Neuronal stem cell (in vitro differentiated cells): Measurements from ENCODE around the gene ARFGEF3.
"Not testable (repeated sequence)": the region's sequence is repeated elsewhere in the genome, so short reads cannot be mapped to it uniquely, and the experiment has no call there.

Experiments used
- DNase-seq: peaks from one replicate; pipeline ENCODE4 v3.0.0-alpha.2; 2013; ENCODE audit warnings: low spot score
- H2AFZ ChIP-seq: one replicate; pipeline ENCODE4 v1.6.1; 2013; ENCODE audit warnings: mild to moderate bottlenecking, low read length, inconsistent platforms
- H2AK5ac ChIP-seq: 2 replicates; pipeline ENCODE4 v1.6.1; 2013; ENCODE audit warnings: low read depth, mild to moderate bottlenecking, inconsistent platforms, low read length, moderate library complexity, mixed read lengths
- H2BK120ac ChIP-seq: 2 replicates; pipeline ENCODE4 v1.6.1; 2013; ENCODE audit warnings: low read depth, mild to moderate bottlenecking, inconsistent platforms, low read length, moderate library complexity, mixed read lengths
- H2BK12ac ChIP-seq: one replicate; pipeline ENCODE4 v1.6.1; 2013; ENCODE audit warnings: low read length, inconsistent platforms
- H2BK15ac ChIP-seq: 2 replicates; pipeline ENCODE4 v1.6.1; 2013; ENCODE audit warnings: mild to moderate bottlenecking, low read length, inconsistent platforms, mixed read lengths
- H2BK5ac ChIP-seq: one replicate; pipeline ENCODE4 v1.6.1; 2013; ENCODE audit warnings: inconsistent platforms, mild to moderate bottlenecking, low read length, moderate library complexity
- H3K14ac ChIP-seq: one replicate; pipeline ENCODE4 v1.6.1; 2013; ENCODE audit warnings: low read length, inconsistent platforms
- H3K18ac ChIP-seq: 2 replicates; pipeline ENCODE4 v1.6.1; 2013; ENCODE audit warnings: low read length, inconsistent platforms
- H3K23ac ChIP-seq: 2 replicates; pipeline ENCODE4 v1.6.1; 2013; ENCODE audit warnings: low read depth, mild to moderate bottlenecking, mixed read lengths, low read length, inconsistent platforms; ENCODE audit not compliant: poor library complexity
- H3K27ac ChIP-seq: replicated peaks from 3 replicates; pipeline ENCODE4 v1.5.1; 2013; ENCODE audit warnings: low read length, inconsistent platforms
- H3K27me3 ChIP-seq, 3 experiments: 2 replicates each; pipeline ENCODE4 v1.6.1; 2013; ENCODE audit warnings: low read length in 3 of 3, mild to moderate bottlenecking in 2 of 3, inconsistent platforms in 1 of 3, low read depth in 1 of 3, mixed read lengths in 1 of 3, moderate library complexity in 1 of 3; ENCODE audit not compliant: control insufficient read depth in 3 of 3, insufficient read depth in 3 of 3
- H3K36me3 ChIP-seq, 2 donors: replicated peaks in 1 of 2; 2 replicates each; pipeline ENCODE4 v1.6.1; 2013; ENCODE audit warnings: low read length in 2 of 2; ENCODE audit not compliant: control insufficient read depth in 2 of 2, insufficient read depth in 2 of 2
- H3K4ac ChIP-seq: 2 replicates; pipeline ENCODE4 v1.6.1; 2013; ENCODE audit warnings: inconsistent platforms, mild to moderate bottlenecking, low read length, moderate library complexity
- H3K4me1 ChIP-seq, 2 donors: 1 replicate in 1 of 2; 2 replicates in 1 of 2; pipeline ENCODE4 v1.6.1; 2013; ENCODE audit warnings: low read length in 2 of 2, low read depth in 1 of 2; ENCODE audit not compliant: control insufficient read depth in 2 of 2, insufficient read depth in 1 of 2
- H3K4me2 ChIP-seq: one replicate; pipeline ENCODE4 v1.6.1; 2013; ENCODE audit warnings: mild to moderate bottlenecking, low read length, inconsistent platforms; ENCODE audit not compliant: insufficient read depth, poor library complexity, severe bottlenecking
- H3K4me3 ChIP-seq, 2 donors: 2 replicates each; pipeline ENCODE4 v1.5.1; 2013; ENCODE audit warnings: low read length in 2 of 2, mild to moderate bottlenecking in 2 of 2, inconsistent platforms in 1 of 2, moderate library complexity in 1 of 2
- H3K79me1 ChIP-seq: one replicate; pipeline ENCODE4 v1.6.1; 2013; ENCODE audit warnings: low read depth, mild to moderate bottlenecking, inconsistent platforms, low read length, moderate library complexity
- H3K9ac ChIP-seq: one replicate; pipeline ENCODE4 v1.6.1; 2013; ENCODE audit warnings: mild to moderate bottlenecking, low read depth, low read length, inconsistent platforms; ENCODE audit not compliant: poor library complexity
- H3K9me3 ChIP-seq, 2 donors: replicated peaks in 1 of 2; 2 replicates each; pipeline versions ENCODE3 to v1.6.1; 2013; ENCODE audit warnings: low read length in 2 of 2, mild to moderate bottlenecking in 2 of 2, inconsistent platforms in 1 of 2, low read depth in 1 of 2, mixed read lengths in 1 of 2, moderate library complexity in 1 of 2; ENCODE audit not compliant: control insufficient read depth in 2 of 2, insufficient read depth in 1 of 2
- H4K8ac ChIP-seq: one replicate; pipeline ENCODE4 v1.6.1; 2013; ENCODE audit warnings: low read depth, mild to moderate bottlenecking, inconsistent platforms, low read length, moderate library complexity
- H4K91ac ChIP-seq: one replicate; pipeline ENCODE4 v1.6.1; 2013; ENCODE audit warnings: low read length, low read depth, mild to moderate bottlenecking, inconsistent platforms; ENCODE audit not compliant: poor library complexity
- WGBS, 2 donors: extraction: QIAGEN DNeasy Blood & Tissue Kit; methylation state at CpG; one replicate each; pipeline ENCODE4 v1.1.7; 2013; ENCODE audit warnings: missing lambda C conversion rate in 2 of 2, mixed read lengths in 1 of 2; ENCODE audit not compliant: insufficient read length in 2 of 2, insufficient replicate concordance in 1 of 2; ENCODE audit errors: extremely low coverage in 2 of 2; 5-methylcytosine and 5-hydroxymethylcytosine counted together

Gene ARFGEF3

DNA sequence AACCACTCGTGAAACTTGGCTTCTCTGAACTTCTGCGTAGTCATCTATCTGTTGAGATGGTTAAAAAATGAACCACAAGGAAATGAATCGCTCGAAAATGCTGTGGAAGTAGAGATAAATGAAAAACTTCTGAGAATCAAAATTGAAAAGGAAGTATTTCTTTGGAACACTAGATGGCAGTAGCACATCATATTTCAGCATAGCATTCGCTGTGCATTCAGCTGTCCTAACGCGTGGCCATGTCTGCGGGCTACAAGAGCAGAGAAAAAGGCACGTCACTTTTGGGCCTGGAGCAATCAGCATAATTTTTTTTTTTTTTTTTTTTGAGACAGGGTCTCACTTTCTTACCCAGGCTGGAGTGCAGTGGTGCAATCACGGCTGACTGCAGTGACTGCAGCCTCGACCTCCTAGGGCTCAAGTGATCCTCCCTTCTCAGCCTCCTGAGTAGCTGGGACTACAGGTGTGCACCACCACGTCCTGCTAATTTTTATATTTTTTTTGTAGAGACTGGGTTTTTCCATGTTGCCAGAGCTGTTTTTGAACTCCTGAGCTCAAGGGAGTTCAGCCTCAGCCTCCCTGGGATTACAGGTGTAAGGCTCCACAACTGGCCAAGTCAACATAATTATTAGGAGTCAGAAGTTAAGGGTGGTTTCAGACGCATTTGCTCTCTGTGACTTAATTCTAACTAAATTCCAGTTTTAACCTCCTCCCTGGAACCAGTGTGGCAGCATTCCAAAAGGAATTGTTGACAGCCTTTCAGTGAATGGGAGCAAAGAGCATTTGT lies 45.7 kb upstream of the ARFGEF3 start:
- Histone ChIP-seq H3K27me3 (peaks cover 0 to 3% (median 0%) of the 10 kb centered on the region in 3 experiments), H3K9ac (no peak overlapping the region), H3K4ac (no peak overlapping the region), H2BK12ac (no peak overlapping the region), H3K27ac (no peak overlapping the region), H3K36me3 (no peaks in the 10 kb centered on the region), H2BK15ac (no peak overlapping the region), H2AK5ac (no peak overlapping the region), H2BK5ac (no peak overlapping the region), H3K9me3 (no peaks in the 10 kb centered on the region), H2BK120ac (no peak overlapping the region), H3K14ac (no peak overlapping the region), H4K8ac (no peak overlapping the region), H3K4me2 (no peak overlapping the region), H2AFZ (peak overlapping the region; percentile 2), H3K4me1 (no peaks in the 10 kb centered on the region), H3K4me3 (no peak overlapping the region), H3K18ac (no peak overlapping the region), H3K23ac (no peak overlapping the region), H4K91ac (no peak overlapping the region), H3K79me1 (no peaks in the 10 kb centered on the region)
- no CpG with 5 or more reads among the region's 13 CpGs for WGBS, 2 donors
- peak; percentile 54 for DNase-seq

DNA sequence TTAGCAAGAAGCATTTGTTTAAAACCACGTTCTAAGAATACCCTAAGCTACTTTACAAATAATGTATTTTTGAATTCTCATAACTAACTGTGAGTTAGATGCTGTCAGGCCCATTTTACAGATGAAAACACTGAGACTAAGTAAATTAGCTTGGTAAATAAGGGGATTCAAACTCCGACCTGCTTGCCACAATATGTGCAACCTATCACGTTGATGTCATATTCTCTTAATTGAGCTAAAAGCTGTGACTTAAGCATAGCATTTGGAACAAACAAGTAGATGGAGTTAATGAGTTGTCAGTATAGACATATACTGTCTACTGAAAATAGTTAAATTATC lies 45.1 kb upstream of the ARFGEF3 start:
- H3K4ac ChIP-seq: no peak overlapping the region
- H3K4me2 ChIP-seq: no peak overlapping the region

GRCh38 chr6:138117376-138117914 lies 44.3 kb upstream of the ARFGEF3 start:
- Histone ChIP-seq H3K14ac (no peak overlapping the region), H2BK15ac (no peak overlapping the region), H4K8ac (no peak overlapping the region), H3K9me3 (no peaks in the 10 kb centered on the region), H3K27me3 (peaks cover 0 to 4% (median 0%) of the 10 kb centered on the region in 3 experiments), H3K9ac (no peak overlapping the region), H2AFZ (no peak overlapping the region), H3K4ac (no peak overlapping the region), H3K4me1 (no peaks in the 10 kb centered on the region), H3K4me3 (no peak overlapping the region), H3K4me2 (no peak overlapping the region), H3K18ac (no peak overlapping the region), H2AK5ac (no peak overlapping the region), H4K91ac (no peak overlapping the region), H3K36me3 (no peaks in the 10 kb centered on the region), H2BK5ac (no peak overlapping the region), H3K79me1 (no peaks in the 10 kb centered on the region), H2BK120ac (no peak overlapping the region), H2BK12ac (no peak overlapping the region), H3K27ac (no peak overlapping the region), H3K23ac (no peak overlapping the region)
- WGBS, 2 donors: no CpG with 5 or more reads among the region's 8 CpGs
- DNase-seq: no peak

More for the DNA sequence above, 45.1 kb upstream of the ARFGEF3 start:
- no peaks in the 10 kb centered on the region for H3K9me3 ChIP-seq
- no peak overlapping the region for H4K8ac ChIP-seq
- H3K27me3 ChIP-seq: peaks cover 0 to 5% (median 0%) of the 10 kb centered on the region in 3 experiments
- WGBS, 2 donors: no CpG with 5 or more reads among the region's 3 CpGs
- H3K4me1 ChIP-seq: no peaks in the 10 kb centered on the region
- H3K14ac ChIP-seq: no peak overlapping the region
- H3K23ac ChIP-seq: no peak overlapping the region
- H2BK5ac ChIP-seq: no peak overlapping the region
- no peak overlapping the region for H2AK5ac ChIP-seq
- H3K9ac ChIP-seq: no peak overlapping the region
- H4K91ac ChIP-seq: no peak overlapping the region
- no peak overlapping the region for H2BK120ac ChIP-seq
- no peaks in the 10 kb centered on the region for H3K79me1 ChIP-seq
- H2BK12ac ChIP-seq: no peak overlapping the region
- no peaks in the 10 kb centered on the region for H3K36me3 ChIP-seq
- H3K4me3 ChIP-seq: no peak overlapping the region
- H3K27ac ChIP-seq: no peak overlapping the region
- no peak overlapping the region for H2AFZ ChIP-seq
- H3K18ac ChIP-seq: no peak overlapping the region
- no peak for DNase-seq
- no peak overlapping the region for H2BK15ac ChIP-seq

DNA sequence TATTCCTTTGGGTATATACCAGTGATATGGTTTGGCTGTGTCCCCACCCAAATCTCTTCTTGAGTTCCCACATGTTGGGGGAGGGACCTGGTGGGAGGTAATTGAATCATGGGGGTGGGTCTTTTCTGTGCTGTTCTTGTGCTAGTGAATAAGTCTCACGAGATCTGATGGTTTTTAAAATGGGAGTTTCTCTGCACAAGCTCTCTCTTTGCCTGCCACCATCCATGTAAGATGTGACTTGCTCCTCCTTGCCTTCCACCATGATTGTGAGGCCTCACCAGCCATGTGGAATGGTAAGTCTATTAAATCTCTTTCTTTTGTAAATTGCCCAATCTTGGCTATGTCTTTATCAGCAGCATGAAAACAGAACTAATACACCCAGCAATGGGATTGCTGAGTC lies 42.5 kb upstream of the ARFGEF3 start:
- H3K23ac ChIP-seq, H3K4me1 ChIP-seq, H4K91ac ChIP-seq, H2BK12ac ChIP-seq, H4K8ac ChIP-seq, H3K27me3 ChIP-seq, DNase-seq, H2BK15ac ChIP-seq, H3K79me1 ChIP-seq, H2BK120ac ChIP-seq, H3K27ac ChIP-seq, H2BK5ac ChIP-seq, H2AFZ ChIP-seq, H3K9me3 ChIP-seq, H2AK5ac ChIP-seq, H3K36me3 ChIP-seq, H3K9ac ChIP-seq, H3K14ac ChIP-seq, H3K4me2 ChIP-seq, H3K4ac ChIP-seq, H3K4me3 ChIP-seq, H3K18ac ChIP-seq: not testable (repeated sequence)
- WGBS, 2 donors: no CpG with 5 or more reads among the region's 1 CpG
